ENCODE data around the gene CACNA1S.

The CACNA1S gene

DNA sequence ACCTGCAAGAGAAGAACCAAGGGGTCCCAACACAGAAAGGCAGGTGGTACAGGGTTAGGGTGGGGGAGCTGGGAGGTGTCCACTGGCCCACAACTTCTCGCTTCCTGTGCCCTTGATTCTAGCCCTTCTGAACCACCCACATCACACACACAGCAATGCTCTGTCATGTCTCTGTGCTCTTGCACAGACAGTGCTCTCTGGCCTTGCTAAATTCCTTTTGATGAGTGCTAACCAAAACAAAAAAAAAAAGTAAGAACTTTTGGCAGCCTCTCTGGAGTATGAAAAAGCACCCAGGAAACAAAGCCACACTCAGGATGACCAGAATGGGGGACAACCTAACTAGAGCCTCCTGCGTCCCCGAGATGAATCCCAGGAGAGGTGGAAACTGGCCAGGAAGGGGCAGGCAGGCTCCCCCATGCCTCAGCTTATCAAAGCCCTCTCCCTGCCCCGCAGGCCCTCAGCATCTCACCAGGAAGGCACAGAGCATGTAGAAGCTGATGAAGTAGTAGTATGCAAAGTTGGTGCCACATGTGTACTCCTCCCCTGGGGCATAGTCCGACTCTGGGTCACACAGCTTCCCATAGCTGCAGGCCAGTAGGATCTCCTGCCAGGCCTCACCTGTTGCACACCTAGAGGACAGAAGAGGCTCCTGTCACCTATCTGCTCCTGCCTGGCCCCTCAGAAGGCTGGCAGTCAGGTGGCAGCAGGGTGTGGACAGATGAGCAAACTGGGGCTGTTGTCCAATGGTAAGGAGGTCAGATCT is 61.5 kb downstream of the CACNA1S start:
- no peaks in the 10 kb centered on the region for H3K4me1 ChIP-seq
- H3K9me3 ChIP-seq = no peaks in the 10 kb centered on the region
- no peak overlapping the region for H3K4me3 ChIP-seq
- no peaks in the 10 kb centered on the region for H3K36me3 ChIP-seq (replicated peaks)
- in situ Hi-C loops (cut with MboI; ENCODE audit: low sequenced_read_pairs) = no loop called here
- no peak for DNase-seq (ENCODE audit: low spot score in 2 of 2)
- peaks cover 15% of the 10 kb centered on the region; the same call in 1 of the 2 replicates for H3K27me3 ChIP-seq (ENCODE audit: low read depth)

DNA sequence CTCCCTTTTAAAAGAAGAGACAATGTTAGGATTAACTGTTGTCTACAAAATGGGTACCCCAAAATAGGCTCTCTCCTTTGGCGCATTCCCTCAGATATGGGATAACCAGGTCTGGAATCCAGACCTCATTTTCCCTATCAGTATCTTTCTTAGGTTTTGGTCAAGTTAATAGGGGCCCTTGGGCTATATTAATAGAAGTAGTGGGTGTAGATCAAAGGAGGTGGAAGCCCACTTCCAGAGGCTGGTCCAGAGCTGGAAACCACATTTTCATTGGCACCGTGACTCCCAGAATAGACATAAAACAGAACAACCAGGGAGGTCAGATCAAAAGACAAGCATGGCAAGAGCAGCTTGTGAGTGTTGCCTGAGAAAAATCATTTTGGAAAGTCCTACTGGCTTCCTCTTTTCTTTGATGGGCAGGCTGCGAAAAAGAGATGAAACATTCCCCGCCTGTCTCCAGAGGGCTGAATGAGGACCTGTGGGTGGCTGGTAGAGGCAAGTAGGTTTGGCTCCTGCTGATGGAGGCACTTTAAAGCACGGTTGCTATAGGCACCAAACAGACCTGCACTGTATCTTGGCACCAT is 62.9 kb downstream of the CACNA1S start:
- in situ Hi-C loops (cut with MboI; ENCODE audit: low sequenced_read_pairs) = no loop called here
- peaks cover 15% of the 10 kb centered on the region; the same call in 1 of the 2 replicates for H3K27me3 ChIP-seq (ENCODE audit: low read depth)

GRCh38 chr1:201048521-201048920 is 63.7 kb downstream of the CACNA1S start:
- Histone ChIP-seq H3K4me1 (no peaks in the 10 kb centered on the region), H3K36me3 (replicated peaks) (no peaks in the 10 kb centered on the region), H3K4me3 (no peak overlapping the region), H3K9me3 (no peaks in the 10 kb centered on the region), H3K27me3 (ENCODE audit: low read depth) (peaks cover 13% of the 10 kb centered on the region; the same call in 1 of the 2 replicates)
- in situ Hi-C loops (cut with MboI; ENCODE audit: low sequenced_read_pairs) = no loop called here
- no peak for DNase-seq (ENCODE audit: low spot score in 2 of 2)

More for the DNA sequence above, 62.9 kb downstream of the CACNA1S start:
- H3K9me3 ChIP-seq = no peaks in the 10 kb centered on the region
- H3K36me3 ChIP-seq (replicated peaks) = no peaks in the 10 kb centered on the region
- H3K4me1 ChIP-seq = no peaks in the 10 kb centered on the region
- H3K4me3 ChIP-seq = no peak overlapping the region
- DNase-seq (ENCODE audit: low spot score in 2 of 2) = no peak

- no peak for DNase-seq (ENCODE audit: low spot score in 2 of 2)
- Histone ChIP-seq H3K36me3 (replicated peaks) (no peaks in the 10 kb centered on the region), H3K9me3 (no peaks in the 10 kb centered on the region), H3K4me3 (no peak overlapping the region), H3K4me1 (no peaks in the 10 kb centered on the region), H3K27me3 (ENCODE audit: low read depth) (peaks cover 4% of the 10 kb centered on the region; the same call in 1 of the 2 replicates)
- in situ Hi-C loops (cut with MboI; ENCODE audit: low sequenced_read_pairs) = loop anchor here (5.0 kb wide), 1 partner anchor 67 kb away; no protein-coding TSS in a partner anchor
Observed at GRCh38 chr1:201044119-201044518, 68.1 kb downstream of the CACNA1S start.

DNA sequence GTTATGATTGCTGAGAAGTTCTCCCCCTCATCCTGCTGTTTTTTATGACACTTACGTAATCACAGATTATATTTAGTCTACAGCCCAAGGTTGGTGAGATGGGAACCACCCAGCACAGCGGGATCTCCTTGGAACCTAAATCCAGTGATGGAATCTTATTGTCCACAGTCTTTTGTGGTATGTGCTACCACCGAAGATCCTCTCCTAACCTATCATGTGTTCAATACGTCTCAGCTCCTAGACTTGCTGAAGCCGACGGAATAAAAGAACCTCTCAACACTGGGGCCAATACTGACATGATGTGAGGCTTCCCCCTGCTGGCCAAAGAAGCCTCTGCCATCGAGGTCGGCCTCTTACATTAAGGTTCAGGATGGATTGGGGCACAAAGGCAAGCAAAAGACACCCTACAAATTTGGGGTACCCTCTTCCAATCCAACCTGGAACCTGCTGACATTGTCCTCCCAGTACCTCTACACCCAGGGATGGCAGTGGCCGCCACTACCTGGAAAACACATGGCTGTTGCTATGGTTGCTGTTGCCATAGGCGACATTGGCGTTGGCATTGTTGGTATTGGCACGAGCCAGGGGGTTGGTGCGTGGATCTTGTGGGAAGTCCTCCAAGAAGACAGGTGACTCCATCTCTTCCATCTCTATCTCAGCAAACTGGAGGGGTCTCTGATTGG is 69.3 kb downstream of the CACNA1S start:
- H3K9me3 ChIP-seq = no peaks in the 10 kb centered on the region
- no peaks in the 10 kb centered on the region for H3K4me1 ChIP-seq
- H3K27me3 ChIP-seq (ENCODE audit: low read depth) = no peaks in the 10 kb centered on the region
- in situ Hi-C loops (cut with MboI; ENCODE audit: low sequenced_read_pairs) = loop anchor here (5.0 kb wide), 1 partner anchor 66 kb away; no protein-coding TSS in a partner anchor
- H3K36me3 ChIP-seq (replicated peaks) = no peaks in the 10 kb centered on the region
- peak; percentile 64 to 73 for DNase-seq (ENCODE audit: low spot score in 2 of 2)
- H3K4me3 ChIP-seq = no peak overlapping the region

DNA sequence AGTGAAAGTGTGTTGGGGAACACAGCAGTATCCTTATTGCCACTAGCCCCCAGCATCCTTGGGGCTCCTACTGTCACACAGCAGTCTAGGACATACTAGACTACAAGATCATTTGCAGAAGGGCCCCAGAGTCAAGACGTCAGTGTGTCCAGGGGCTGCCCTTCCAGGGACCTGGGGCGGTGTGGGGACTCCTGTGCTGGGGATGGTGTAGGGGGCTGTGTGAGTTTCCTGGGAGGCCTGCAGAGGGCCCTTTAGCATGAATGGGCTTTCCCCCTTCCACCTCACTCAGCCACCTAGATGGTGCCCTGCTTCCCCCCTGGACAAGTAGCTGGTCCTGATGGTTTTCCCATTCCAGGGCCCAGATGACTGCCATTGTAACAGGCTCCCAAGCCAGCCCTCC is 71.2 kb downstream of the CACNA1S start:
- in situ Hi-C loops (cut with MboI; ENCODE audit: low sequenced_read_pairs) = loop anchor here (5.0 kb wide), 1 partner anchor 64 kb away; no protein-coding TSS in a partner anchor
- no peaks in the 10 kb centered on the region for H3K27me3 ChIP-seq (ENCODE audit: low read depth)
- H3K36me3 ChIP-seq (replicated peaks) = no peaks in the 10 kb centered on the region
- no peaks in the 10 kb centered on the region for H3K9me3 ChIP-seq
- H3K4me3 ChIP-seq = no peak overlapping the region
- no peaks in the 10 kb centered on the region for H3K4me1 ChIP-seq
- DNase-seq (ENCODE audit: low spot score in 2 of 2) = no peak

GRCh38 chr1:201039876-201040275 is 72.3 kb downstream of the CACNA1S start:
- no peaks in the 10 kb centered on the region for H3K9me3 ChIP-seq
- H3K4me1 ChIP-seq = no peaks in the 10 kb centered on the region
- H3K36me3 ChIP-seq (replicated peaks) = no peaks in the 10 kb centered on the region
- H3K4me3 ChIP-seq = no peak overlapping the region
- in situ Hi-C loops (cut with MboI; ENCODE audit: low sequenced_read_pairs) = loop anchor here (5.0 kb wide), 1 partner anchor 63 kb away; no protein-coding TSS in a partner anchor
- no peak for DNase-seq (ENCODE audit: low spot score in 2 of 2)
- no peaks in the 10 kb centered on the region for H3K27me3 ChIP-seq (ENCODE audit: low read depth)

DNA sequence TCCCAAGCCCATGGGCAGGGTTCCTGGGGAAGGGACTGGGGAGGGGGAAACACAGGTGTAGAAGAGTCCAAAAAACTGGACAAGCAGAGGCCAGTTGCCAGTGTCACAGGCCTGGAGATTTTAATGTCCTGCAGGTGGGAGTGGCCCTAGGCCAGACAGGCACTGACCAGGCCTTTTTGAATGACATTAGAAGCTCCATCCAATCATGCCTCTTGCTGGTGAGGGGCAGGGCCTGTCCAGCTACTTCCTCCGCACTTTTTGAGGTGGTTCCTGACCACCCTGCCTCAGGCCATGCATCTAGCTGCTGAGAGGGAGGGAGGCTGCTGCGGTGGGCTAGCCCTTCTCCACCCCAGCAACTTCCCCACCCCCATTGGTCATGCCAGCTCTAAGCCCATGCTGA is 72.8 kb downstream of the CACNA1S start:
- H3K4me3 ChIP-seq = no peak overlapping the region
- no peak for DNase-seq (ENCODE audit: low spot score in 2 of 2)
- no peaks in the 10 kb centered on the region for H3K27me3 ChIP-seq (ENCODE audit: low read depth)
- H3K4me1 ChIP-seq = no peaks in the 10 kb centered on the region
- in situ Hi-C loops (cut with MboI; ENCODE audit: low sequenced_read_pairs) = no loop called here
- no peaks in the 10 kb centered on the region for H3K9me3 ChIP-seq
- H3K36me3 ChIP-seq (replicated peaks) = no peaks in the 10 kb centered on the region

DNA sequence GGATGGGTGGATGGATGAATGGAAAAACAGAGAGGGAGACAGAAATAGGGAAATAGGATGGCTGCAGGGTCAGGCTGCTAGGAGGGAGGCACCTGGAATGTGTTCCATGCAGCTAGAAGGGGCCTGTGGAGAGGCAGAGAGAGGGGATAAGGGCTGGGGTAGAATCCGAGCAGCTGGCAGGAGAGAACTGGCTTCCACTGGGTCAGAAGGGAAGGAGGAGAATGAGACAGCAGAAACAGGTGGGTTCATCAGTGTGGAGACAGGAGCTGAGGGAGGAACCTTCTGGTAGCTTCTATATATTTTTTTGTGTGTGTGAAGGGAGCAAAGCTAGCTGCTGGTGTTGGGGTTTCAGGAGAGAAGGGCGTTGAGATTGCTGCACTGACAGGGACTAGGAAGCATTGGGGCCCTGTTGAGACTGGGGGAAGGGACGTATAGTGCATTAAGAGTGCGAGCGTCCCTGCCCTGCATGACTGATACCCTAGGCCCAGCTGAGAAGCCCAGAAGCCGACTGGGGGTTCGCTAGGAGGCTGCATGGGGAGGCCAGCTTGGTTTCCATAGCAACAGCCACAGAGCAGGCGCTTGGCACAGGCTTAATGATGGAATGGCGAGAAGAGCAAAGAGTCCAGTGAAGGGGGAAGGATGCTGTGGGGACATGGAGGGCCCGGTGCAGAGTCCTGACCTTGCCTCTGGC is 73.9 kb downstream of the CACNA1S start:
- in situ Hi-C loops (cut with MboI; ENCODE audit: low sequenced_read_pairs) = no loop called here
- Histone ChIP-seq H3K4me1 (no peaks in the 10 kb centered on the region), H3K36me3 (replicated peaks) (no peaks in the 10 kb centered on the region), H3K27me3 (ENCODE audit: low read depth) (no peaks in the 10 kb centered on the region), H3K9me3 (no peaks in the 10 kb centered on the region), H3K4me3 (no peak overlapping the region)
- no peak for DNase-seq (ENCODE audit: low spot score in 2 of 2)

- H3K4me1 ChIP-seq = no peaks in the 10 kb centered on the region
- H3K27me3 ChIP-seq (ENCODE audit: low read depth) = no peaks in the 10 kb centered on the region
- H3K9me3 ChIP-seq = no peaks in the 10 kb centered on the region
- in situ Hi-C loops (cut with MboI; ENCODE audit: low sequenced_read_pairs) = no loop called here
- H3K4me3 ChIP-seq = no peak overlapping the region
- H3K36me3 ChIP-seq (replicated peaks) = no peaks in the 10 kb centered on the region
- no peak for DNase-seq (ENCODE audit: low spot score in 2 of 2)
Observed at GRCh38 chr1:201036188-201036842, 75.9 kb downstream of the CACNA1S start.

- in situ Hi-C loops (cut with MboI; ENCODE audit: low sequenced_read_pairs) = no loop called here
- H3K27me3 ChIP-seq (ENCODE audit: low read depth) = no peaks in the 10 kb centered on the region
- no peaks in the 10 kb centered on the region for H3K4me1 ChIP-seq
- no peaks in the 10 kb centered on the region for H3K9me3 ChIP-seq
- H3K36me3 ChIP-seq (replicated peaks) = no peaks in the 10 kb centered on the region
- no peak for DNase-seq (ENCODE audit: low spot score in 2 of 2)
- no peak overlapping the region for H3K4me3 ChIP-seq
Observed at GRCh38 chr1:201034671-201035070, 77.6 kb downstream of the CACNA1S start.

DNA sequence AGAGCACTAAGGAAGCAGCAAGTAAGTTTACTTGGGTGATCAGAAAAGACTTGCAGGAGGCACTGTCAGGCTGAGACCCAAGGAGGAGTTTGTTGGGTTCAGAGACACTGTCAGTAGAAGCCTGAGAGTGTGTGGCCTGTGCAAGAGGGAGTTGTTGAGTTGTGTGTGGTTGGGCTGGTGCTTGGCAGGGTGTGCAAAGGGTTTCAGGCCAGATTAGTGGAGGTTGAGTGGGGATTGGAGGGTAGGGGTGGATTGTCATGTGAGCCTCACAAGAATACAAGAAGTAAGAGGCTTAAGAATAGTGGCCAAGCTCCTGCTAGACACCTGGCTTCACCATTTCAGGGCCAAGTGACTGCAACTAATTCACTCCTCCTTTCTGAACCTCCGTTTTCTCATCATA is 79.8 kb downstream of the CACNA1S start:
- Histone ChIP-seq H3K4me3 (no peak overlapping the region), H3K27me3 (ENCODE audit: low read depth) (no peaks in the 10 kb centered on the region), H3K4me1 (no peaks in the 10 kb centered on the region), H3K9me3 (no peaks in the 10 kb centered on the region), H3K36me3 (replicated peaks) (no peaks in the 10 kb centered on the region)
- in situ Hi-C loops (cut with MboI; ENCODE audit: low sequenced_read_pairs) = no loop called here
- no peak for DNase-seq (ENCODE audit: low spot score in 2 of 2)

DNA sequence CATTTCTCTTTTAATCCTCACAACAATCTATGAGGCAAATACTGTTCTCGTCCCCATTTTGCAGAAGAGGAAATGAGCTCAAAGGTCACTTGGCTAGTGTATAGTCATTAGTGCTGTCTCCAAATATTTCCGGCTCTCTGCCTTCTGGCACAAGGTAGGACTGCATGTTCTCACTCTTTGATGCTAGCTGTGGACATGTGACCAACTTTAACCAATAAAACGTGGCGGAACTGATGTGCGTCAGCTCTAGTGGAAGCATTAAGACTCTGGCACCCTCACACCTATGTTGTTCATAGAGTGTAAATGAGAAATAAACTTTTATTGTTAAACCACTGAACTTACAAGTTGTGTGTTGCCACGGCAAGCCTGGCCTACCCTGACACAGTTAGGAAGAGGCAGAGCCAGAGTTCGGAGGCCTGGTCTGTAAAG is 83.8 kb downstream of the CACNA1S start:
- no peak for DNase-seq (ENCODE audit: low spot score in 2 of 2)
- H3K27me3 ChIP-seq (ENCODE audit: low read depth) = no peaks in the 10 kb centered on the region
- no peaks in the 10 kb centered on the region for H3K9me3 ChIP-seq
- H3K4me1 ChIP-seq = 0 out of 2 replicates have a peak, but pooled peaks cover 2% of the 10 kb centered on the region
- no peaks in the 10 kb centered on the region for H3K36me3 ChIP-seq (replicated peaks)
- H3K4me3 ChIP-seq = no peak overlapping the region
- in situ Hi-C loops (cut with MboI; ENCODE audit: low sequenced_read_pairs) = no loop called here

Measured in HAP-1 (cell line).